ENCODE data around the gene CACNA1A.

The CACNA1A gene

GRCh38 chr19:13437919-13438618 is 68.2 kb downstream of the CACNA1A start:
- H3K4me2 ChIP-seq (ENCODE audit: low read depth, low read length, poor library complexity, severe bottlenecking), result no peak overlapping the region
- no peaks in the 10 kb centered on the region for H3K36me3 ChIP-seq (ENCODE audit: low read length)
- no peak overlapping the region for H2AFZ ChIP-seq (ENCODE audit: low read depth, low read length, severe bottlenecking)
- no peaks in the 10 kb centered on the region for H3K79me2 ChIP-seq (ENCODE audit: insufficient read depth, low read length)
- TF ChIP-seq EZH2phosphoT487 (conservative IDR thresholded peaks at IDR 0.05; ENCODE audit: low read length) (no peak), CTCF (IDR thresholded peaks at IDR 0.05; ENCODE audit: insufficient read depth, low read length, poor library complexity, severe bottlenecking) (no peak)
- H4K20me1 ChIP-seq (ENCODE audit: low read depth, low read length), result no peaks in the 10 kb centered on the region
- H3K9ac ChIP-seq (ENCODE audit: low read length), result no peak overlapping the region
- no peaks in the 10 kb centered on the region for H3K9me2 ChIP-seq (replicated peaks; ENCODE audit: insufficient read depth, low read length)
- H3K27me3 ChIP-seq (ENCODE audit: low read length), result no peaks in the 10 kb centered on the region
- no peaks in the 10 kb centered on the region for H3F3A ChIP-seq (ENCODE audit: insufficient read depth)
- H3K9me3 ChIP-seq (ENCODE audit: insufficient read depth, low read length), result no peaks in the 10 kb centered on the region
- H3K4me3 ChIP-seq (ENCODE audit: insufficient read depth, low read length, poor library complexity, severe bottlenecking), result no peak overlapping the region
- no peak overlapping the region for H3K27ac ChIP-seq (ENCODE audit: low read depth, low read length)

GRCh38 chr19:13436352-13436751 is 69.9 kb downstream of the CACNA1A start:
- no peaks in the 10 kb centered on the region for H3K9me2 ChIP-seq (replicated peaks; ENCODE audit: insufficient read depth, low read length)
- no peak overlapping the region for H2AFZ ChIP-seq (ENCODE audit: low read depth, low read length, severe bottlenecking)
- H3F3A ChIP-seq (ENCODE audit: insufficient read depth), result no peaks in the 10 kb centered on the region
- no peaks in the 10 kb centered on the region for H4K20me1 ChIP-seq (ENCODE audit: low read depth, low read length)
- no peaks in the 10 kb centered on the region for H3K79me2 ChIP-seq (ENCODE audit: insufficient read depth, low read length)
- no peak overlapping the region for H3K9ac ChIP-seq (ENCODE audit: low read length)
- H3K4me3 ChIP-seq (ENCODE audit: insufficient read depth, low read length, poor library complexity, severe bottlenecking), result no peak overlapping the region
- no peaks in the 10 kb centered on the region for H3K27me3 ChIP-seq (ENCODE audit: low read length)
- no peak overlapping the region for H3K4me2 ChIP-seq (ENCODE audit: low read depth, low read length, poor library complexity, severe bottlenecking)
- H3K36me3 ChIP-seq (ENCODE audit: low read length), result no peaks in the 10 kb centered on the region
- H3K27ac ChIP-seq (ENCODE audit: low read depth, low read length), result no peak overlapping the region
- TF ChIP-seq CTCF (IDR thresholded peaks at IDR 0.05; ENCODE audit: insufficient read depth, low read length, poor library complexity, severe bottlenecking), result no peak
- TF ChIP-seq EZH2phosphoT487 (conservative IDR thresholded peaks at IDR 0.05; ENCODE audit: low read length), result no peak
- no peaks in the 10 kb centered on the region for H3K9me3 ChIP-seq (ENCODE audit: insufficient read depth, low read length)

- H3K9me2 ChIP-seq (replicated peaks; ENCODE audit: insufficient read depth, low read length), result no peaks in the 10 kb centered on the region
- no peaks in the 10 kb centered on the region for H3F3A ChIP-seq (ENCODE audit: insufficient read depth)
- H4K20me1 ChIP-seq (ENCODE audit: low read depth, low read length), result no peaks in the 10 kb centered on the region
- H3K4me2 ChIP-seq (ENCODE audit: low read depth, low read length, poor library complexity, severe bottlenecking), result no peak overlapping the region
- no peaks in the 10 kb centered on the region for H3K9me3 ChIP-seq (ENCODE audit: insufficient read depth, low read length)
- no peak overlapping the region for H3K27ac ChIP-seq (ENCODE audit: low read depth, low read length)
- no peaks in the 10 kb centered on the region for H3K79me2 ChIP-seq (ENCODE audit: insufficient read depth, low read length)
- H3K9ac ChIP-seq (ENCODE audit: low read length), result no peak overlapping the region
- no peaks in the 10 kb centered on the region for H3K36me3 ChIP-seq (ENCODE audit: low read length)
- H3K27me3 ChIP-seq (ENCODE audit: low read length), result no peaks in the 10 kb centered on the region
- no peak overlapping the region for H3K4me3 ChIP-seq (ENCODE audit: insufficient read depth, low read length, poor library complexity, severe bottlenecking)
- no peak overlapping the region for H2AFZ ChIP-seq (ENCODE audit: low read depth, low read length, severe bottlenecking)
- peak; percentile 54 for TF ChIP-seq CTCF (IDR thresholded peaks at IDR 0.05; ENCODE audit: insufficient read depth, low read length, poor library complexity, severe bottlenecking)
- TF ChIP-seq EZH2phosphoT487 (conservative IDR thresholded peaks at IDR 0.05; ENCODE audit: low read length), result no peak
Measured at GRCh38 chr19:13430790-13431582, 75.3 kb downstream of the CACNA1A start.

All from SU-DHL-6 (cell line).